NOMO-1 treated with dmso at 0.1 percent for 144 hours (cell line): ENCODE measurements around the gene IL7R.
A peak's percentile ranks its signal among the peaks of the same experiment; 100 is the strongest.

Experiments
- DNase-seq: peaks from one replicate; lab custom pipeline; 2025; ENCODE audit not compliant: unreplicated experiment; lab: John Stamatoyannopoulos, UW

The IL7R gene

GRCh38 chr5:35903631-35904203, 47.0 kb downstream of the IL7R start:
- DNase-seq, result no peak

- no peak for DNase-seq
Measured at GRCh38 chr5:35904443-35905132, 47.9 kb downstream of the IL7R start.

- peak; percentile 7 for DNase-seq
Measured at GRCh38 chr5:35908228-35908627, 51.5 kb downstream of the IL7R start.

- DNase-seq, result no peak
Measured at GRCh38 chr5:35908814-35909213, 52.1 kb downstream of the IL7R start.

GRCh38 chr5:35919191-35919590, 62.5 kb downstream of the IL7R start:
- no peak for DNase-seq

- DNase-seq, result no peak
Measured at GRCh38 chr5:35920890-35921289, 64.2 kb downstream of the IL7R start.

- no peak for DNase-seq
Measured at GRCh38 chr5:35921930-35922329, 65.2 kb downstream of the IL7R start.

- no peak for DNase-seq
Measured at GRCh38 chr5:35922468-35922867, 65.8 kb downstream of the IL7R start.

GRCh38 chr5:35924122-35924949, 67.6 kb downstream of the IL7R start:
- no peak for DNase-seq

- DNase-seq, result peak; percentile 91
Measured at GRCh38 chr5:35924950-35925722, 68.4 kb downstream of the IL7R start.

- peak; percentile 50 for DNase-seq
Measured at GRCh38 chr5:35926389-35927051, 69.8 kb downstream of the IL7R start.
